ENCODE data around the gene SIRPD.
"Not testable (repeated sequence)": the region's sequence is repeated elsewhere in the genome, so short reads cannot be mapped to it uniquely, and the experiment has no call there.

SIRPD gene

DNA sequence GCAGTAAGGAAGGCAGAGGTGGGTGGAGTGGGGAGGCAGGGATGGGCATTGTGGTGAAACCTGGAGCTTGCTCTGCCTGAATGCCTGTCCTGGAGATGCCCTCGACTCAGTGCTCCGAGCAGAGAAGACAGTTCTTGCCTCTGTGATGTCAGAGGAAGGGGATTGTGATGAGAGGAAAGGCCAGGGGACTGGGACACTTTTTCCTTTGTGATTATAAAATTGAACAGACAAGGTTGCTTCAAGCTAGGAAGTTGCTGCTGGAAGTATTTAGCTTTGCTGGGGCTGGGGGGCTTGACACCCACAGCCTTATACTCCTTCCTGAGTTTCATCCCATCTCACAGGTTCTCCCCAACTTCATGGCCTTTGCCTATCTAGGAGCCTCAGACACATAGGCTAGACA lies at the start of gene SIRPD:
TSS of gene SIRPD (minus strand) at position 101 of the 400 bp plus-strand sequence. CDS start at position 49, 52 bp downstream.
- no peak for DNase-seq (ENCODE audit: low read depth in 2 of 2)

DNA sequence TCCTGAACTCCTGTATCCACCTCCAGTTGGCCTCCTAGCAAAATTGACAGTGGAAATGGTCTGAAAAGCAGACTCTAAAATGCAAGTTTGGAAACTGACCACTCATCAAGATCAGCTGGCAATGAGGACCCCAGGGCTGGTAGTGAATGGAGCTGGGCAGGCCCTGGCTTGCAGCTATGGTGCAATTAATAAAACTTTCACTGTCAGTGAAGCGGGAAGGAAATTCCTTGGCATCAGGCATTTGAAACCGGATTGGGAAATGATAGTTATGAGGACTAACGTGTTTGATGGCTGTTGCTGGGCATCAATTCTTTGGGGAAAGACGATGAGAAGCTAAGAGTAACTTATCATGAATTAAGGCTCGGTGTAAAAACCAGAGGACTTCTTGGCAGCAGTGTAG lies 43.2 kb upstream of the SIRPD start:
- no peak for DNase-seq (ENCODE audit: low read depth in 2 of 2)

DNA sequence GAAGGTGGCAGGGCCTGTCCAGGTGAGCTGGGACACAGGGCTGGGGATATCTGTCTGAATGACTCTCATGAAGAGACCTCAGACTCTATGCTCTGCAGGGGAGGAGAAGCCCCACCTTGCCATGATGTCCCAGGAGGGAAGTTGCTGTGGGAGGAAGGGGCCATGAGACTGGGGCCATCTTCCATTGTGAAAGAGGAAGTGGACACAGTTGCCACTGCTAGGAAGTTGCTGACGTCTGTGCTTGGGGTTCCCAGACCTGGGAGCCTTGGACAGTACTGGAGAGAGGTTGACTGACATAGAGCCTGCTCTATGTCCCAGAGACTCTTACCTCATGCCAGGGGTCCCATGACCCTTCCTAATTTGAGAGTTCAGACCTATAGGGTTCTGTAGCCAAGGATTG lies 37.8 kb upstream of the SIRPD start:
- DNase-seq (ENCODE audit: low read depth in 2 of 2) = no peak

DNA sequence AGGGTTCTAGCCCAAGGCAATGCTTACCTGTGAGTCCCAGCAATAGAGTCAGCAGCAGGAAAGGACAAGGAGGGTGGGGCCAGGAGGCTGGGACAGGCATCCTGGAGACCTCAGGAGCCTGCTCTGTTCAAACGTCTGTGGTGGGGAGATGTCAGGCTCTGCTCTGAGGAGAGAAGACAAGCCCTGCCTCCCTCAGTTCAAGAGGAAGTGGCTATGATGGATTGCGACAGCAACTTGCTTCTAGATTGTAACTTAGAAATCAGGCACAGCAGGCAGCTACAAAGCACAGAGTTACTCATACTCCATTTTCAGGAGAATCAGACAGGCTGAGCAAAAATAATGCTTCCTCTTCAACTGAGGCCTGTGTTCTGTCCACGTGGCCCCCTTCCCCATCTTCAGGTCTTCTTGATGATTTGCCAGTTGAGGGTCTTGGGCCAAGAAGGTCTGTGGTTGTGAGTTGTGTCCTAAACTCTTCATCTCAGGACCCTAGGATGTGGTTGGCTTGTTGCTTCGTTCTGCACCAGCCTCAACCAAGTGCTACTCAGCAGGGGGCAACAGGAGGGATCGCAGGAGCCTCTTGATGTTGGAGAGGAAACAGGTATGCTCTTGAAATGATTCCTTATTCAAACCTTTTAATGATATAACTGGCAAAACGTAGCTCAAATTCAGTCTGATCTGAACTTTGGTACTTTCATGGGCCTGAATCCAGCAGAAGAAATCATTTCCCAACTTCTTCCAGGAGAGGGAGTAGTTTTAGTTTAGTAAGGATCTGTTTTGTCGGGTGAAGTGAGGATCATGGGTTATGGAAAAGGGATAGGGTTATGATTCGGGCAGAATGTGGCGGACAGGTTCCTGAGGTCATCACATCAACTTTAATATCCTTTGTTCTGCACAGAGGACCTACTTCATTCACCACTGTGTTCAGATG lies 31.3 kb upstream of the SIRPD start:
- DNase-seq (ENCODE audit: low read depth in 2 of 2) = no peak

DNA sequence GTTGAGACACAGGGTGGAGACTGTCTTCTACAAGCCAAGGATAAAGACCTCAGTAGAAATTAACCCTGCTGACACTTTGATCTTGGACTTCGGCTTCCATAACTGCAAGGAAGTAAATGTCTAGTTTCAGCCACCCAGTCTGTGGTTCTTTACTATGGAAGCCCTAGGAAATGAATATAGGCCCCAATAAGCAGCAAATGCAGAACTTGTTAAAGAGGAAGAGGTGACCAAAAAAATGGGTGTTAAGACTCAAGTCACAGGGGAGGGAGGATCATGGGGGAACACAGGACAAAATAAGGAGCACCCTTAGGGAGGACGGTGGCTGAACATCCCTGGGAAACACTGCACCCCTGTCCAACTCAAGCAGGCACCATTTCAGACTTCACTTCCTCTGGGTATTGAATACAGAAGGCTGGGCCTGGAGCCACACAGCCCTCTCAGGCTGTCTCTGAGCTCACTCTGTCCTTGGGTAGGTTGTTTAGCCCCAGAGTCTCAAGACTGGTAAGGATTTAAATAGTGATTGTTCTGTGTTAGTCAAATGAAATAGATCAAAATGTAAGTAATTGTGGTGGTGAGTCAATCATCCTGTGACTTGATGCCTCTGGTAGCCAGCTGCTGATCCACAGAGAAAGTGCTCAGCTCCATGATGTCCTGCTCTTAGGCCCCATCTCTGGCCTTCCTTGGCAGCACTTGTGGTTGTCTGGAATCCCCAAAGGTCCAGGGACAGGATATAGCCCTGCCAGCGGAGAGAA lies 30.5 kb upstream of the SIRPD start:
- DNase-seq (ENCODE audit: low read depth in 2 of 2) = no peak

DNA sequence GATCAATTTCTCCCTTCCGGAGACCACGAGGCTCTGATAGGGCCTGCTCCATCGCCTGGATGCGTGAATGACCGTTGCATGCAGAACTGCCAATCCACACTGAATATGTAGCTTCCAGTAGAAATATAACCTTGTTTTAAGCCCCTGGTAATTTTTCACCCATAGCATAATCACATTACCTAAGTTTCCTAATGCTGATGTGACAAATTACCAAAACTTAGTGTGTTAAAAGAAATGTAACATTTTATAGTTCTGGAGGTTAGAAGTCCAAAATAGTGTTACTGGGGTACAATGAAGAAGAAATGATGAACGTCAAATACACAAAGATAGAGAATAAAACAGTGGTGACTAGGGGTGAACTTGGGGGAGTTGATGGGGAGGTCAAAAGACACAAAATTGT lies 22.0 kb upstream of the SIRPD start:
- no peak for DNase-seq (ENCODE audit: low read depth in 2 of 2)

DNA sequence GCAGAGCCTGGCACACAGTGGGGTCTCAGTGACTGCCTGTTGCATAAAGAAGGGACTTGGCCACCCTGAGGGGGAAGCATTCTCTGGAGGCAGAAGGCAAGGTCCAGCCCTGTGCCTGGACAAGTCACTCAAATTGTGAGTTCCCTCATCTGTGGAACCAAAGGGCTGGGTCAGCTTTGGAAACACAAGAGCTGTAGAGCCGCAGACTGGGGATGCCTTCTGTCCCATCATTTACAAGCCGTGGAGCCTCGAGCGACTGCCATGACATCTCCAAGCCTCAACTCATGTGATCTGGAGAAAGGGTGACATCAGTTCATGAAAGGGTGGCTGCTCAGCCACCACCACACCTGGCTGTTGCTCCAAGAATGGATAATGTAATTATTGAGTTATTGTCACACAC lies 20.4 kb upstream of the SIRPD start:
- DNase-seq (ENCODE audit: low read depth in 2 of 2) = no peak

DNA sequence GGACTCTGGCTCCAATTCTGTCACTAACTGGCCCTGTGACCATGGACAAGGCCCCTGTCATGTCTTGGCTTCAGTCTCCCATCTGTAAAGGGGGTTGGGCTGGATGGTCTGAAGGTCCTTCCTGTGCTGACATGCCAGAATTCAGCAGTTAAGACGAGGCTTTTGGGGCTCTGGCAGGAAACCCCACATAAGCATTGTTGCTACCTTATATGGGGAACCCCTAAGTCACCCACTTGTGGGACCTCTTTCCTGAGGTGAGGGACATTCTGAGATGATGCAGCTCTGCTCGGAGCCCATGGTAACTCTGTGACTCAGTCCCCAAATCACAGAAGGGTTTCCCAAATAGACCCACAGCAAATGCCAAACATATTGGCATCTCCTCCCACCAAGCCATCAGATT lies 19.8 kb upstream of the SIRPD start:
- DNase-seq (ENCODE audit: low read depth in 2 of 2) = not testable (repeated sequence)

DNA sequence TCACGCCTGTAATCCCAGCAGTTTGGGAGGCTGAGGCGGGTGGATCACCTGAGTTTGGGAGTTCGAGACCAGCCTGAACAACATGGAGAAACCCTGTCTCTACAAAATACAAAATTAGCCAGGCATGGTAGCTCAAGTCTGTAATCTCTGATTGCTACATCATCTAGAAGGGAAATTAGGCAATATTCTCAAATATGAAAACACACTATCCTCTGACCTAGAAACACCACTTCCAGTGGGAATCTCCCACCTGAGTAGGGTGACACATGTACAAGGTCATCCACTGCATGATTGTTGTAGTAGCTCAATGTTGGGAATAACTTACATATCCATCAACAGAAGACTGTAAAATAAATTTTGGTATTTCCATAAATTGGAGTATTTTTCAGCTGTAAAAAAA lies 19.1 kb upstream of the SIRPD start:
- DNase-seq (ENCODE audit: low read depth in 2 of 2) = no peak

DNA sequence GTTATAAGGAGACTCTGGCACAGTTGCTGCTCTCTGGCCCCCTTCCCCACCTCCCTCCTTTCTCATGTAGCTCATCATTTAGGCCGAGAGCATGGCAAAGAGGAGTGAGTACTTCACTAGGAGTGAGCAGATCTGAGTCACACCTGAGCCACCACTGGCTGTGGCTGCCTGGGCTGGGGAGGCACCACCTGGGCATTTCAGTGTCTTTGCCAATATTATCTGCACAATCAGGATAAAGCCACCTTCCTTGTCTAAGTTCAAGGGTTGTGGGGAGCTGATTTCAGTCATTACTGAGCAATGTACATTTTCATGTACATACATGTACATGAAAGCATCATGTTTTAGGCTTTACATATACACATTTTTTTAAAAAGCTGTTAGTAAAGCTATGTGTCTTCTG lies 18.5 kb upstream of the SIRPD start:
- not testable (repeated sequence) for DNase-seq (ENCODE audit: low read depth in 2 of 2)

DNA sequence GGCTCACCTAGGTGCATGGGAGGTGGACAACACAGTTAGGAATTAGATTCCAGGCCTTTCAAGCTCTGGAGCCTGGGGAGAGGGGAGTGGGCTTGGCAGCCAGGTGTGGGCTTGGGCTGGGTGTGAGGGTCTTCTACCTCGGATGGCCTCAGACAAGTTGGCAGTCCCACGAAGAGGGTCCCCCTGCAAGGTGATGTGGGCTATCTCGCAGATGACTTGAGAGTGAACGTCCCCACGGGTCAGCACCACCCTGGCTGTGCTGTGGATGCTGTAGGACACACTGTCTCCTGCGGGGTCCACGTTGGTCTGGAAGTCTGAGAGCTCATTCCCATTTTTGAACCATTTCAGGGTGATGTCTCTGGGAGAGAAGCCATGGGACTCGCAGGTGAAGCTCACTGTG lies 14.1 kb upstream of the SIRPD start:
- DNase-seq (ENCODE audit: low read depth in 2 of 2) = not testable (repeated sequence)

DNA sequence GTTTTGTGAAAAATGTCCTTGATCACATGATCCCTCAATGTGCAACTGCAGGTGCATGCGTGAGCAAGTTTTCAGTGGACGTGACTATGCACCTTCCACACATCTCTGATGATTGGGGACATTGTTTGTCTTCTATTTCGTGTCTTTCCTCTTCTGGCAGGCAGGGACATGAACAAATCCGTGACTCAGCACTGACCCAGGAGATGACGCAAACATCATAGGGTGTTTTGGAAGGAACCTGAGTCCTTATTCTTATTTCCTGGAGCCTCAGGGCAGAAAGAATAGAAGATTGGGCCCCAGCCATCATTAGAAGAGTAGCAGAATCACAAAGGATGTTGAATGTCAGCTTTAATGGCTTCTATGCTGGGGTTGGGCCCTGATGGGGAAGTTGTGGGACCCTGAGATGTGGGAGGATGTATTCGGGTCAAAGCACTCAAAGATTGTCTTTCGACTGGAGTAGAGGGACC lies 11.9 kb upstream of the SIRPD start:
- no peak for DNase-seq (ENCODE audit: low read depth in 2 of 2)

DNA sequence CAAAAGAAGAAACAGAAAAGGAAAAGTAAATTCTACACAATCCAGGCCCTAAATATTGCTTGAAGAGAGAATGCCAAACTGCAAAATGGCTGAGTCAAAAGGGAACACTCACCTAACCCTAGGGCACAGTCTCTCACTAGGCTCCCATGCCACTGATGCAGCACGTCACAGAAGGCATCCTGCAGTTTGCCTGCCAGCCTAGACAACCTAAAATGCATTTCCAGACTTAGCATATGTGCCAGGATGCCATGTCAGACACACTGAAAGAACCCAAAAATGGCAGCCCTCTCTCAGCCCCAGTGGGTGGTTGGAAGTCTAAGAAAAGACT lies 10.6 kb upstream of the SIRPD start:
- no peak for DNase-seq (ENCODE audit: low read depth in 2 of 2)

DNA sequence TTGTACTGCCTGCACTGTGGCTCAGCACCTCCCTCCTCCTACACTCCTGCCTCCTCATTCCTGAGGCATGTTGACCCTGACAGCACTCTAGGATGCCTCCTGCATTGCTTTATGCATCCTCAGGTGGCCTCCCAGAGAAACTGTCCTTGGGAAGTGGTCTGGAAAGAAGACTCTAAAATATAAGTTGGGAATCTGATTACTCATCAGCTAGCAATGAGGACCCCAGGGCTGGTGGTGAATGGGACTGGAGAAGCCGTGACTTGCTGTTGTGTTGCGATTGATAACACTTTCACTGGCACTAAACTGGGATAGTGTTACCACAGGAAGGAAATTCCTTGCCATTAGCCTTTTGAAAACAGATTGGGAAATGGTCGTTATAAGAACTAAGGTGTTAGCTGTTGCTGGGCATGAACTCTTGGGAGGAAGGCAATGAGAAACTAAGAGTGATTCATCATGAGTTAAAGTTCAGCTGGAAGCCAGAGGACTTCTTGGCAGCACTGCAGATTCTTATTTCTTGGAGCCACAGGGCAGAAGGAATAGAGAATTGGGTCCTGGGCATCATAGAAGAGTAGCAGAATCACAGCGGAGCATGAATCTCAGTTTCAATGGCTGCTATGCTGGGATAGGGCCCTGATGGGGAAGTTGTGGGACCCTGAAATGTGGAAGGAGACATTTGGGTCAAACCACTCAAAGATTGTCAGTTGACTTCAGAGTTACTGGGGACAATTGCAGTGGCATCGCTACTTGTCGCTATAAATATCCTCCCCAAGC lies 10.1 kb upstream of the SIRPD start:
- DNase-seq (ENCODE audit: low read depth in 2 of 2) = no peak

DNA sequence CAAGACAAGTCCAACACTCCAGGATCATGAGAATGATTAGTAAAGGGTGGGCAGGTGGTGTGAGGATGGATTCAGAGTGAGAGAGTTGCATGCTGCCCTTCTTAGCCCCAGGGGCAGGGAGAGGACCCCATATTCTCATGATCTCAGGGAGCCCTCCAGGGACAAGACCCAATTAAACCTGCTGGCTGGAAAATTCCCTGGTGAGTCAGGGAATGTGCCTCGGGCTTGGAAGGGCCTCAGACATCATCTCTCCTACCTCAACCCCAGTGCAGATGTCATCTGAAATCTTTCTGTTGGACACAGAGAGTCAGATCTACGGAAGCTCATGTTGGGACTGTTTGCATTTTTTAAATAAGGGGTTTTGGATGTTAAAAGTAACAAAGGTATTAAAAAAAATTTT lies 9.2 kb upstream of the SIRPD start:
- no peak for DNase-seq (ENCODE audit: low read depth in 2 of 2)

DNA sequence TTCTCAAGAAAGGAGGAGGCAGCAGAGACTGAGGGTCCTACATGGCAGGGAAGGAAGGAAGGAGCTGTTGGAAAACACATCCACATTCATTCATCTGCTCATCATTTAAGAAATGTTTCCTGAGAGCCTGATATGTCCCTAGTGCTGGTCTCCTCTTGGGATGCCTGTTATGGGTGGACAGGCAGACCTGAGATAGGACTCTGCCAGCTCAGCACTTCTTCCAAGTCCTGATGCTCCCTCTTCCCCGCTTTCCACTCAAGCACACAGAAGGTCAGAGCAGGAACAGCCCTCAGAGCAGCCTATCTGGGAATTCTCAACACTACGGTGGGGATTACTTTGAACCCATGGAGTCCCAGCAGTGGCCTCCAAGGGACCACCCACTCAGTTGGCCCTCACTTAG lies 8.0 kb upstream of the SIRPD start:
- DNase-seq (ENCODE audit: low read depth in 2 of 2) = no peak

DNA sequence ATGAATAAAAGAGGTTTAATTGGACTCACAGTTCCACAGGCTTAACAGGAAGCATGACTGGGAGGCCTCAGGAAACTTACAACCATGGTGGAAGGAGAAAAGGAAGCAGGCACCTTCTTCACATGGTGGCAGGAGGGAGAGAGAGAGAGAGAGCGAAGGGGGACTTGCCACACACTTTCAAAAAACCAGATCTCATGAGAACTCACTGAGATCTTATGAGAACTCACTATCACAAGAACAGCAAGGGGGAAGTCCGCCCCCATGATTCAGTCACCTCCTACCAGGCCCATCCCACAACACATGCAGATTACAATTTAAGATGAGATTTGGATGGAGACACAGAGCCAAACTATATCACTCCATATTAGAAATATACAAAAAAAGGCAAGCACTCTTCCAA lies 6.1 kb upstream of the SIRPD start:
- no peak for DNase-seq (ENCODE audit: low read depth in 2 of 2)

DNA sequence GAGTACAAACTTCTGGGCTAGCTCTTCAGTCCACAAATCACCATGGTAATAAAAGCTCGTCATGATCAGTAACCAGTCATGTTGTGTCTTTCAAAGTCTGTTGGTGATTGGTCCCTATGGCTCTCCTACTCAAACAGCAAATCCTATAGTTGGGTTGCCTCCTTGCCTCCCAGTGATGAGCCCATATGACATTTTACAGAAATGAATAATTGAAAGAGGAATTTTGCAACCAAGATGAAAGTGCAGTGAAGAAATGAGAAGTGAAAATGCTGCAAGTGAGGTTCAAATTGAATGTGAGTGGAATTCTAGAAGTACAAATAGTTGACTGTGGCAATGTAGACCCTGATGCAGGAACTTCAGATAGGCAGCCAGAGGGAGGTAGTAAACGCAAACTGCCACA lies 5.1 kb upstream of the SIRPD start:
- DNase-seq (ENCODE audit: low read depth in 2 of 2) = no peak

DNA sequence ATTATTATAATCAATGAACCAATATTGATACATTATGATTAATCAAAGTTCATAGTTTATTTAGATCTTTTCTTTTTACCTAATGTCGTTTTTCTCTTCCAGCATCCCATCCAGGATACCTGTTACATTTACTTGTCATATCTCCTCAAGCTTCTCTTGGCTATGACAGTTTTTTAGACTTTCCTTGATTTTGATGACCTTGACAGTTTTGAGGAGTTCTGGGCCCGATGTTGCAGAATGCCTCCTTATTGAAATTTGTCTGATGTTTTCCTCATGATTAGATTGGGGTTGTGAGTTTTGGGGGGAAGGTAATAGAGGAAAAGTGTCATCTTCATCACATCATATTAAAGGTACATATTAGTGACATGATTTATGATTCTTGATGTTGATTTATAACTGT lies 3.8 kb upstream of the SIRPD start:
- no peak for DNase-seq (ENCODE audit: low read depth in 2 of 2)

DNA sequence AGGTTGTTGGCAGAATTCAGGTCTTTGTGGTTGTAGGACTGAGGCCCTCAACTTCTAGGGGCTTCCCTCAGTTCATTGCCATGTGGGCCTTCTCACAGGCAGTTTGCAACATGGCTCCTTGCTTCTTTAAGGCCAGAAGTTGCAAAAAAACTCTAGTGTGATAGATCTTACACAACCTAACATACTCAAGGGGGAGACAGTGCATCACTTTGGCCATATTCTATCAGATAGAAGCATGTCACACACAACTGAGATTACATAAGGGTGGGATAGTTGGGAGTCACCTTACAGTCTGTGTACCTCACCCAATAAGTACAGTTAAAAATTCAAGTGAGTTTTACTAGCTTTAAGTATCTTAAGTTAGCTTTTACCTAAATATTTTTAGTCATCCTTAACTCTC lies 1.6 kb downstream of the SIRPD start:
- DNase-seq (ENCODE audit: low read depth in 2 of 2) = no peak

DNA sequence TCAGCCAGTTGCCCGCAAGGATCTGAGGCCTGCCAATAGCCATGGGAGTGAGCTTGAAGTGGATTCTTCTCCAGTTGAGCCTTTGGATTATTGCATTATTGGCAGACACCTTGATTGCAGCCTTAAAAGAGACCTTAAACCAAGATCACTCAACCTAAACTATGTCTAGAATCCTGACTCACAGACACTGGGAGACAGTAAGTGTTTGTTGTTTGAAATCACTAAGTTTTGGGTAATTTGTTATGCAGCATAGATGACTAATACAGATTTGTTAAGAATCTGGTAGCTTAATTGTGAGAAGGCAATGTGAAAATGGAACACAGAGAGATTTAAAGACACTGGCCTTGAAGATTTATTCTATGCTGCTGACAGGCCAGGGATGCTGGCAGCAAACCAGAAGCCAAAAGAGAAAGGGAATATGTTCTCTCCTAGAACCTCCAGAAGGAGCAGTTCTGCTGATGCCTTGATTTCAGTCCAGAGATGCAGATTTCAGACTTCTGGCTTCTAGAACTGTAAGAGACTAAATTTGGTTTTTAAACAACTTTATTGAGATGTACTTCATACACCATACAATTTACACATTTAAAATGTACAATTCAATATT lies 17.6 kb downstream of the SIRPD start:
- DNase-seq (ENCODE audit: low read depth in 2 of 2) = no peak

DNA sequence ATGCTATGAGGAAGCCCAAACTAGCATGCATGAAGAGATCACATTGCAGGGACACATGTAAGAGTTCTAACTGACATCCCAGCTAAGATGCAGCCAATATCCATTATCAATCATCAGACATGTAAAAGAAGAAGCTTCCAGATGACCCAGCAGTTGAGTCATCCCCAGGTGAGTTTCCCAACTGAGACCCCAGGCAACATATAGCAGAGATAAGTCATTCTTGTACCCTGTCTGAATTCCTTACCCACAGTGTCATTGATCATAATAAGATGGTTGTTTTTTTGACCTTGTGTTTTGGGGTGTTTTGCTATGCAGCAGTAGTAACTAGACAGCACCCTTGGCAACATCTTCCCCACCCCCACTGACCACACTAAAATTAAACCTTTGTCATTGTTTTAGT lies 18.9 kb downstream of the SIRPD start:
- DNase-seq (ENCODE audit: low read depth in 2 of 2) = no peak
